HEK293 (cell line): ENCODE data around the gene HSP90AA1.

ENCODE experiments used
- BCL6B ChIP-seq: fragments of 450-650 bp; formaldehyde crosslinking; IDR thresholded peaks from 2 replicates; pipeline ENCODE4 v1.5.1; 2017; ENCODE audit warnings: missing biosample characterization, missing genetic modification characterization
- HOXA7 ChIP-seq: sonication (generic); formaldehyde crosslinking; IDR thresholded peaks from 2 replicates; pipeline ENCODE4 v1.8.1; 2022; ENCODE audit warnings: missing genetic modification reagents, borderline replicate concordance
- KLF10 ChIP-seq: fragments of 450-650 bp; IDR thresholded peaks from 2 replicates; pipeline ENCODE4 v1.5.1; 2018; ENCODE audit warnings: missing biosample characterization, mild to moderate bottlenecking, missing genetic modification characterization
- KLF8 ChIP-seq: fragments of 450-650 bp; formaldehyde crosslinking; IDR thresholded peaks from 2 replicates; pipeline ENCODE4 v1.5.1; 2016; ENCODE audit warnings: missing biosample characterization, missing genetic modification characterization
- REPIN1 ChIP-seq: fragments of 450-650 bp; formaldehyde crosslinking; IDR thresholded peaks from 2 replicates; pipeline ENCODE4 v1.5.1; 2017; ENCODE audit warnings: missing biosample characterization, missing genetic modification characterization, low read depth
- ZBTB10 ChIP-seq: fragments of 450-650 bp; formaldehyde crosslinking; IDR thresholded peaks from 2 replicates; pipeline ENCODE4 v1.5.1; 2016; ENCODE audit warnings: missing biosample characterization, missing genetic modification characterization
- ZBTB48 ChIP-seq: fragments of 450-650 bp; formaldehyde crosslinking; IDR thresholded peaks from 2 replicates; pipeline ENCODE4 v1.5.1; 2016; ENCODE audit warnings: missing biosample characterization, missing genetic modification characterization
- ZFP3 ChIP-seq: fragments of 450-650 bp; formaldehyde crosslinking; IDR thresholded peaks from 2 replicates; pipeline ENCODE4 v1.5.1; 2016; ENCODE audit warnings: low read depth, missing biosample characterization, missing genetic modification characterization
- ZFP37 ChIP-seq: fragments of 450-650 bp; formaldehyde crosslinking; IDR thresholded peaks from 2 replicates; pipeline ENCODE4 v1.5.1; 2016; ENCODE audit warnings: missing biosample characterization, missing genetic modification characterization
- ZNF19 ChIP-seq: fragments of 450-650 bp; formaldehyde crosslinking; IDR thresholded peaks from 2 replicates; pipeline ENCODE4; 2016; ENCODE audit warnings: missing biosample characterization, missing genetic modification characterization, low read depth
- ZNF211 ChIP-seq: fragments of 450-650 bp; formaldehyde crosslinking; IDR thresholded peaks from 2 replicates; pipeline ENCODE4 v1.5.1; 2016; ENCODE audit warnings: low read depth, missing biosample characterization, missing genetic modification characterization
- ZNF214 ChIP-seq: fragments of 450-650 bp; formaldehyde crosslinking; IDR thresholded peaks from 2 replicates; pipeline ENCODE4 v1.5.1; 2017; ENCODE audit warnings: missing biosample characterization, mild to moderate bottlenecking, missing genetic modification characterization, borderline replicate concordance
- ZNF362 ChIP-seq: fragments of 450-650 bp; formaldehyde crosslinking; IDR thresholded peaks from 2 replicates; pipeline ENCODE4 v1.5.1; 2016; ENCODE audit warnings: missing biosample characterization, missing genetic modification characterization
- ZNF398 ChIP-seq: fragments of 450-650 bp; formaldehyde crosslinking; IDR thresholded peaks from 2 replicates; pipeline ENCODE4 v1.5.1; 2017; ENCODE audit warnings: missing biosample characterization, missing genetic modification characterization
- ZNF404 ChIP-seq: fragments of 450-650 bp; formaldehyde crosslinking; IDR thresholded peaks from 2 replicates; pipeline ENCODE4 v1.5.1; 2017; ENCODE audit warnings: missing biosample characterization, missing genetic modification characterization
- ZNF433 ChIP-seq: fragments of 450-650 bp; formaldehyde crosslinking; IDR thresholded peaks from 2 replicates; pipeline ENCODE4 v1.5.1; 2016; ENCODE audit warnings: missing biosample characterization, missing genetic modification characterization, low read depth
- ZNF530 ChIP-seq: fragments of 450-650 bp; formaldehyde crosslinking; IDR thresholded peaks from 2 replicates; pipeline ENCODE4 v1.5.1; 2016; ENCODE audit warnings: low read depth, missing biosample characterization, missing genetic modification characterization
- ZNF580 ChIP-seq: fragments of 450-650 bp; formaldehyde crosslinking; IDR thresholded peaks from 2 replicates; pipeline ENCODE4 v1.5.1; 2016; ENCODE audit warnings: missing biosample characterization, missing genetic modification characterization
- ZNF664 ChIP-seq: fragments of 450-650 bp; formaldehyde crosslinking; IDR thresholded peaks from 2 replicates; pipeline ENCODE4 v1.5.1; 2016; ENCODE audit warnings: missing biosample characterization, missing genetic modification characterization
- ZNF837 ChIP-seq: fragments of 450-650 bp; formaldehyde crosslinking; IDR thresholded peaks from 2 replicates; pipeline ENCODE4 v1.5.1; 2016; ENCODE audit warnings: missing biosample characterization, missing genetic modification characterization
- ZSCAN23 ChIP-seq: fragments of 450-650 bp; formaldehyde crosslinking; IDR thresholded peaks from 2 replicates; pipeline ENCODE4 v1.5.1; 2016; ENCODE audit warnings: missing biosample characterization, missing genetic modification characterization

Gene HSP90AA1

GRCh38 chr14:102078831-102079699 is 7.8 kb downstream of the HSP90AA1 start (continued):
- no peak for TF ChIP-seq KLF10 (tag by site-specific recombination)
- peak; percentile 70 for TF ChIP-seq ZNF664 (tag by site-specific recombination)
- TF ChIP-seq ZFP37 (tag by site-specific recombination), result no peak
- TF ChIP-seq ZNF404 (tag by site-specific recombination), result no peak
- TF ChIP-seq ZNF580, result no peak
- no peak for TF ChIP-seq ZBTB10 (tag by site-specific recombination)
- no peak for TF ChIP-seq BCL6B (tag by site-specific recombination)
- no peak for TF ChIP-seq ZNF530 (tag by site-specific recombination)
- TF ChIP-seq ZNF19, result no peak
- TF ChIP-seq ZNF214 (tag by site-specific recombination), result no peak
- no peak for TF ChIP-seq ZNF211
- no peak for TF ChIP-seq ZNF837 (tag by site-specific recombination)
- TF ChIP-seq ZNF398 (tag by site-specific recombination), result no peak
- TF ChIP-seq REPIN1 (tag by site-specific recombination), result no peak; the same call in 1 of the 2 replicates
- TF ChIP-seq KLF8 (tag by site-specific recombination), result peak; percentile 17; the same call in 1 of the 2 replicates
- TF ChIP-seq ZNF433 (tag by site-specific recombination), result no peak
- no peak for TF ChIP-seq ZBTB48
- no peak for TF ChIP-seq ZSCAN23 (tag by site-specific recombination)
- no peak for TF ChIP-seq HOXA7
- peak; percentile 84 for TF ChIP-seq ZNF362 (tag by site-specific recombination)
- TF ChIP-seq ZFP3 (tag by site-specific recombination), result no peak
